NCI-H1417 treated with DMSO at 0.1 percent for 48 hours (cell line): ENCODE measurements around the gene ZNF628.
"Not testable (repeated sequence)": the region's sequence is repeated elsewhere in the genome, so short reads cannot be mapped to it uniquely, and the experiment has no call there.

Experiments used
- DNase-seq: peaks from one replicate; lab custom pipeline; 2025; lab: John Stamatoyannopoulos, UW

ZNF628 gene

GRCh38 chr19:55484593-55485438 lies 8.4 kb downstream of the ZNF628 start, which contains the start of gene NAT14:
TSS of gene NAT14 (plus strand) at chr19:55485188. CDS start at chr19:55485709, 521 bp downstream.
- no peak for DNase-seq

- no peak for DNase-seq
Measured at GRCh38 chr19:55485439-55486011, 9.1 kb downstream of the ZNF628 start.

- DNase-seq: no peak
Measured at GRCh38 chr19:55486043-55486970, 9.9 kb downstream of the ZNF628 start.

GRCh38 chr19:55486971-55487923 lies 10.8 kb downstream of the ZNF628 start:
- DNase-seq: no peak

GRCh38 chr19:55487924-55488687 lies 11.7 kb downstream of the ZNF628 start, which contains the start of gene SSC5D:
TSS of gene SSC5D (plus strand) at chr19:55488436. CDS start at chr19:55488590, 154 bp downstream.
- DNase-seq: no peak

GRCh38 chr19:55488986-55489710 lies 12.7 kb downstream of the ZNF628 start:
- DNase-seq: no peak

GRCh38 chr19:55489711-55490477 lies 13.5 kb downstream of the ZNF628 start:
- DNase-seq: no peak

GRCh38 chr19:55490478-55491432 lies 14.3 kb downstream of the ZNF628 start:
- no peak for DNase-seq

- DNase-seq: no peak
Measured at GRCh38 chr19:55491546-55492360, 15.3 kb downstream of the ZNF628 start.

- no peak for DNase-seq
Measured at GRCh38 chr19:55492362-55492944, 16.0 kb downstream of the ZNF628 start.

- DNase-seq: no peak
Measured at GRCh38 chr19:55493052-55493644, 16.7 kb downstream of the ZNF628 start.

GRCh38 chr19:55493645-55494171 lies 17.3 kb downstream of the ZNF628 start:
- no peak for DNase-seq

GRCh38 chr19:55494172-55494761 lies 17.9 kb downstream of the ZNF628 start:
- no peak for DNase-seq

- no peak for DNase-seq
Measured at GRCh38 chr19:55495646-55496349, 19.4 kb downstream of the ZNF628 start.

GRCh38 chr19:55496820-55497219 lies 20.4 kb downstream of the ZNF628 start:
- DNase-seq: not testable (repeated sequence)
